ENCODE results near the gene CHCHD6.

CHCHD6 gene

GRCh38 chr3:126816986-126817777 lies 113.1 kb downstream of the CHCHD6 start:
- in situ Hi-C loops (cut with HindIII; ENCODE audit: low sequenced_read_pairs): no loop called here

GRCh38 chr3:126817781-126818180 lies 113.7 kb downstream of the CHCHD6 start:
- in situ Hi-C loops (cut with HindIII; ENCODE audit: low sequenced_read_pairs): no loop called here

GRCh38 chr3:126818400-126819095 lies 114.5 kb downstream of the CHCHD6 start:
- in situ Hi-C loops (cut with HindIII; ENCODE audit: low sequenced_read_pairs): no loop called here

- in situ Hi-C loops (cut with HindIII; ENCODE audit: low sequenced_read_pairs): no loop called here
Observed at GRCh38 chr3:126826693-126827092, 122.7 kb downstream of the CHCHD6 start.

- in situ Hi-C loops (cut with HindIII; ENCODE audit: low sequenced_read_pairs): no loop called here
Observed at GRCh38 chr3:126827121-126827520, 123.1 kb downstream of the CHCHD6 start.

- in situ Hi-C loops (cut with HindIII; ENCODE audit: low sequenced_read_pairs): no loop called here
Observed at GRCh38 chr3:126828306-126828705, 124.3 kb downstream of the CHCHD6 start.

- in situ Hi-C loops (cut with HindIII; ENCODE audit: low sequenced_read_pairs): no loop called here
Observed at GRCh38 chr3:126832933-126833332, 128.9 kb downstream of the CHCHD6 start.

GRCh38 chr3:126834596-126835471 lies 130.8 kb downstream of the CHCHD6 start:
- in situ Hi-C loops (cut with HindIII; ENCODE audit: low sequenced_read_pairs): no loop called here

GRCh38 chr3:126835472-126836219 lies 131.6 kb downstream of the CHCHD6 start:
- in situ Hi-C loops (cut with HindIII; ENCODE audit: low sequenced_read_pairs): no loop called here

- in situ Hi-C loops (cut with HindIII; ENCODE audit: low sequenced_read_pairs): no loop called here
Observed at GRCh38 chr3:126836220-126836860, 132.3 kb downstream of the CHCHD6 start.

- in situ Hi-C loops (cut with HindIII; ENCODE audit: low sequenced_read_pairs): no loop called here
Observed at GRCh38 chr3:126837773-126838172, 133.7 kb downstream of the CHCHD6 start.

GRCh38 chr3:126845920-126846715 lies 142.1 kb downstream of the CHCHD6 start:
- in situ Hi-C loops (cut with HindIII; ENCODE audit: low sequenced_read_pairs): loop anchor here (5.0 kb wide), 1 partner anchor 51 kb away; no protein-coding TSS in a partner anchor

- in situ Hi-C loops (cut with HindIII; ENCODE audit: low sequenced_read_pairs): loop anchor here (5.0 kb wide), 1 partner anchor 50 kb away; no protein-coding TSS in a partner anchor
Observed at GRCh38 chr3:126847061-126847460, 143.0 kb downstream of the CHCHD6 start.

GRCh38 chr3:126848991-126849390 lies 145.0 kb downstream of the CHCHD6 start:
- in situ Hi-C loops (cut with HindIII; ENCODE audit: low sequenced_read_pairs): loop anchor here (5.0 kb wide), 1 partner anchor 48 kb away; no protein-coding TSS in a partner anchor

GRCh38 chr3:126849768-126850167 lies 145.7 kb downstream of the CHCHD6 start:
- in situ Hi-C loops (cut with HindIII; ENCODE audit: low sequenced_read_pairs): loop anchor here (5.0 kb wide), 1 partner anchor 48 kb away; no protein-coding TSS in a partner anchor

- in situ Hi-C loops (cut with HindIII; ENCODE audit: low sequenced_read_pairs): no loop called here
Observed at GRCh38 chr3:126850370-126851085, 146.5 kb downstream of the CHCHD6 start.

- in situ Hi-C loops (cut with HindIII; ENCODE audit: low sequenced_read_pairs): no loop called here
Observed at GRCh38 chr3:126851382-126851781, 147.3 kb downstream of the CHCHD6 start.

GRCh38 chr3:126851934-126852333 lies 147.9 kb downstream of the CHCHD6 start:
- in situ Hi-C loops (cut with HindIII; ENCODE audit: low sequenced_read_pairs): no loop called here

All from DLD1 (cell line).